ENCODE measurements around the gene MDM4. TPM values are rescaled to one million over a fixed set of nuclear protein-coding genes. Genes with fewer than 3 reads are reported as not detected.

Gene MDM4
- total RNA-seq (100 to 1,000 TPM; 107 to 278 (median 268) TPM), polyA plus RNA-seq (10 to 100 TPM; 19.1 to 21.1 TPM), total RNA-seq (358 reads per million, percentile 97 among the genes with 10 or more reads in this experiment)

DNA sequence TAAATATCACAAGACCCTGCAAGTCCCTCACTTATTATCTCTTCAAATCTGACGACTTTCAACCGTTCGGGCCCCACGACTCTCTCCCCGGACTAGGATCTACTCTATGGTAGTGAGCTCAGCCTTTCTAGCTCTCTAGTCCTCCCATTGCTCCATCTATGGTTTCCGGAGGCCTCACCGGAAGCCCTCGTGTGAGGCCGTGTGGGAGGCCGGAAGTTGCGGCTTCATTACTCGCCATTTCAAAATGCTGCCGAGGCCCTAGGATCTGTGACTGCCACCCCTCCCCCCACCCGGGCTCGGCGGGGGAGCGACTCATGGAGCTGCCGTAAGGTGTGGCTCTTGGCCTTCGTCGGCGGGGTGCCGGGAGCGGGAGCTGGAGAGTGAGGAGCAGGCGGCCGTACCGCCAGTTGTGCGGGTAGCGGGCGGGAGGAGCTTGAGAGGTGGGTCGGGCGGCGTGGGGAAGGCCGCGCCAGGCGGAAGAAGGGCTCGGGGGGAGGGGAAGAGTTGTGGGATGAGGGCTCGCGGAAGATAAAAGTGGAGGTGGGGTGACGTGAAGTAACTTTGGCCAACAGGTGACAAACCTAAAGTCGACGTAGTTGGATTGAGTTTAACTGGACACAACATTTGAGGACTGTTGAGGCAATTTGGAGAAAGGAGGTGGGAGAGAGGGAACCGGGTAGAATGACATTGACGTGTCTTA, at the start of gene MDM4:
Gene MDM4, plus strand, starts transcription at position 227 of the 700 bp plus-strand sequence. CDS start 9,113 bp downstream, outside the sequence.
- peaks cover 0 to 6% (median 0%) of the 10 kb centered on the region in 3 experiments for H3K36me3 ChIP-seq (ENCODE audit: control insufficient read depth in 2 of 3, insufficient read depth in 3 of 3, low read length in 3 of 3)
- Mint-ChIP-seq H3K27ac (peak within 1 kb of the TSS in 6 of 9 donors; percentile 68 to 98 (median 80)), H3K36me3 (peaks cover 0 to 25% (median 9%) of the 10 kb centered on the region in 5 donors), H3K27me3 (no peaks in the 10 kb centered on the region), H3K4me1 (peaks cover 32 to 78% (median 66%) of the 10 kb centered on the region in 7 donors), H3K9me3 (peaks cover 0 to 5% (median 0%) of the 10 kb centered on the region in 11 donors), H3K4me3 (peak within 1 kb of the TSS in 1 of 10 donors; percentile 87)
- H3K4me3 ChIP-seq (ENCODE audit: low read length), result peak within 1 kb of the TSS; percentile 91
- no peaks in the 10 kb centered on the region for H3K27me3 ChIP-seq (ENCODE audit: control insufficient read depth in 2 of 2, insufficient read depth in 2 of 2, low read length in 2 of 2)
- intact Hi-C loops (cut with micrococcal nuclease), result loop anchor here (1.0 to 10.0 kb wide), 17 partner anchors 9 to 1232 kb away; partner anchors contain the start of genes SNRPE (in 2 of the 2), DSTYK (in 1 of the 2), ELK4 (in 1 of the 2) and PIK3C2B (in 1 of the 2)
- H3K9me3 ChIP-seq (ENCODE audit: control insufficient read depth in 2 of 3, low read length in 3 of 3), result no peaks in the 10 kb centered on the region
- peak within 1 kb of the TSS; percentile 95 for H3K27ac ChIP-seq (ENCODE audit: low read depth, low read length)
- ATAC-seq (peak; percentile 87), DNase-seq (peak; percentile 86 to 94 (median 93))
- CTCF ChIA-PET, result interaction anchor here (0.6 to 3.3 kb wide), 14 partner anchors 10 to 230 kb away, joined by 3 to 14 read pairs (median 5); no protein-coding TSS in a partner anchor
- POLR2A ChIA-PET, result interaction anchor here (0.8 to 7.4 kb wide), 20 partner anchors 10 to 1226 kb away, joined by 3 to 190 read pairs (median 4); partner anchors contain the start of gene PIK3C2B
- peaks cover 64 to 67% of the 10 kb centered on the region in 2 donors for H3K4me1 ChIP-seq (ENCODE audit: control insufficient read depth in 2 of 2, insufficient read depth in 2 of 2, low read length in 2 of 2)

GRCh38 chr1:204466416-204467405, 49.5 kb upstream of the MDM4 start:
- Histone ChIP-seq H3K4me1 (ENCODE audit: control insufficient read depth in 2 of 2, insufficient read depth in 2 of 2, low read length in 2 of 2) (peaks cover 8 to 42% of the 10 kb centered on the region in 2 donors), H3K9me3 (ENCODE audit: control insufficient read depth in 2 of 3, low read length in 3 of 3) (no peaks in the 10 kb centered on the region), H3K4me3 (ENCODE audit: low read length) (no peak overlapping the region), H3K27me3 (ENCODE audit: control insufficient read depth in 2 of 2, insufficient read depth in 2 of 2, low read length in 2 of 2) (no peaks in the 10 kb centered on the region), H3K27ac (ENCODE audit: low read depth, low read length) (no peak overlapping the region), H3K36me3 (ENCODE audit: control insufficient read depth in 2 of 3, insufficient read depth in 3 of 3, low read length in 3 of 3) (peaks cover 4 to 22% (median 9%) of the 10 kb centered on the region in 3 experiments)
- H3K4me1 Mint-ChIP-seq, result peaks cover 36 to 48% (median 42%) of the 10 kb centered on the region in 7 donors
- intact Hi-C loops (cut with micrococcal nuclease), result no loop called here
- no peak for DNase-seq
- H3K36me3 Mint-ChIP-seq, result peaks cover 4 to 44% (median 14%) of the 10 kb centered on the region in 5 donors
- POLR2A ChIA-PET, result interaction anchor here (0.6 to 1.8 kb wide), 2 partner anchors 15 to 1349 kb away, joined by 3 to 7 read pairs; no protein-coding TSS in a partner anchor
- H3K4me3 Mint-ChIP-seq, result no peak overlapping the region
- H3K27ac Mint-ChIP-seq, result peak overlapping the region in 1 of 9 donors; percentile 55
- CTCF ChIA-PET, result interaction anchor here (0.9 to 1.4 kb wide), 3 partner anchors 20 to 27 kb away, joined by 3 read pairs; no protein-coding TSS in a partner anchor
- H3K9me3 Mint-ChIP-seq, result peaks cover 0 to 1% (median 0%) of the 10 kb centered on the region in 11 donors
- H3K27me3 Mint-ChIP-seq, result no peaks in the 10 kb centered on the region
- ATAC-seq, result no peak

DNA sequence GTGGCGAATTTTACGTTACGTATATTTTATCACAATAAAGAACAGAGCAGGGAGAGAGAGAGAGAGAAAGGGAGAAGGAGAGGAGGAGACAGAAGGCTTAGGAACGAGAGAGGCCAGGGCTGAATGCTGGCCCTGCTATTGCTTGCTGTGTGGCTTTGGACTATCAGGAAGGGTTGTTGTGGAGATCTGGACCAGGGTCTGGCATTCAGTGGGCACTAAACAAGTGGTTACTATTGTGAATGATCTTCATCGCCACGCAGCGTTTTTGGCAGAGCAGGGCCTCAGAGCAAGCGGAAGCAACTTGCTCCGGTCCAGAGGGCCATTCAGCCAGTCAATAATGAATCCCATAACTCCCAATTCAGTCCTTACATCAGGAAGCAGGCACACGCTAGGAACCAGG, 48.0 kb upstream of the MDM4 start:
- Mint-ChIP-seq H3K4me3 (no peak overlapping the region), H3K27ac (peak overlapping the region in 2 of 9 donors; percentile 32 to 38), H3K36me3 (peaks cover 4 to 44% (median 17%) of the 10 kb centered on the region in 5 donors), H3K27me3 (no peaks in the 10 kb centered on the region), H3K9me3 (peaks cover 0 to 1% (median 0%) of the 10 kb centered on the region in 11 donors), H3K4me1 (peaks cover 21 to 37% (median 27%) of the 10 kb centered on the region in 7 donors)
- ChIA-PET CTCF (no interaction called here), POLR2A (no interaction called here)
- Histone ChIP-seq H3K9me3 (ENCODE audit: control insufficient read depth in 2 of 3, low read length in 3 of 3) (no peaks in the 10 kb centered on the region), H3K27ac (ENCODE audit: low read depth, low read length) (no peak overlapping the region), H3K36me3 (ENCODE audit: control insufficient read depth in 2 of 3, insufficient read depth in 3 of 3, low read length in 3 of 3) (peaks cover 4 to 22% (median 9%) of the 10 kb centered on the region in 3 experiments), H3K4me3 (ENCODE audit: low read length) (no peak overlapping the region), H3K4me1 (ENCODE audit: control insufficient read depth in 2 of 2, insufficient read depth in 2 of 2, low read length in 2 of 2) (peaks cover 0 to 27% of the 10 kb centered on the region in 2 donors), H3K27me3 (ENCODE audit: control insufficient read depth in 2 of 2, insufficient read depth in 2 of 2, low read length in 2 of 2) (no peaks in the 10 kb centered on the region)
- DNase-seq (no peak), ATAC-seq (no peak)
- intact Hi-C loops (cut with micrococcal nuclease), result no loop called here

DNA sequence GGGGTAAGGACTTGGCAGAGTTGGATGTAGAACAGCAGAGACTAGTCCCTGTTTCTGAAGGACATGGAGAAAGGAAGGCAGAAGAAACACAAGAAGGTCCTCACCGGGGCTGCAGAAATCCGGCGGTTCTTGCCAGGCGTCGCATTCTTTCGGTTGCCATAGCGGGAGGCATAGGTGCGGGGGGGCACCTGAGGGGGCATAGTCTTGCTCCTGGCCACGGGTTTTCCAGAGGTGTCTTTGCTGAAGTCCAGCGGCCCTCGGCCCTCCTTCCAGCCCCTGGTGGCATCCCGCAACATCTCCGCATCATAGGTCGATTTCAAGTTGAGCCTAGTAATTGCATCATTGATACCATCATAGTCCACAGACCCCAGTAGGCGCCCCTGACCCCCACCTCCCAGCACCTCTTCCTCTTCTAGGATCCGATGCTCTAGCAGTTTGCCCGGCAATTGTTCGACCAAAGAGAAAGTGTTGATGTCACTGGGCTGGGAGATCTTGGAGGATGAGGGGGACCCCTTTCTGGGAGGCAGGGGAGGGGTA, 47.4 kb upstream of the MDM4 start:
- H3K9me3 Mint-ChIP-seq, result peaks cover 0 to 1% (median 0%) of the 10 kb centered on the region in 11 donors
- no peaks in the 10 kb centered on the region for H3K27me3 Mint-ChIP-seq
- H3K36me3 Mint-ChIP-seq, result peaks cover 4 to 44% (median 17%) of the 10 kb centered on the region in 5 donors
- peaks cover 16 to 35% (median 22%) of the 10 kb centered on the region in 7 donors for H3K4me1 Mint-ChIP-seq
- H3K27ac Mint-ChIP-seq, result no peak overlapping the region
- peaks cover 4 to 22% (median 9%) of the 10 kb centered on the region in 3 experiments for H3K36me3 ChIP-seq (ENCODE audit: control insufficient read depth in 2 of 3, insufficient read depth in 3 of 3, low read length in 3 of 3)
- H3K27ac ChIP-seq (ENCODE audit: low read depth, low read length), result no peak overlapping the region
- intact Hi-C loops (cut with micrococcal nuclease), result no loop called here
- no peak overlapping the region for H3K4me3 ChIP-seq (ENCODE audit: low read length)
- CTCF ChIA-PET, result no interaction called here
- H3K4me1 ChIP-seq (ENCODE audit: control insufficient read depth in 2 of 2, insufficient read depth in 2 of 2, low read length in 2 of 2), result peaks cover 0 to 23% of the 10 kb centered on the region in 2 donors
- H3K9me3 ChIP-seq (ENCODE audit: control insufficient read depth in 2 of 3, low read length in 3 of 3), result no peaks in the 10 kb centered on the region
- POLR2A ChIA-PET, result no interaction called here
- no peak overlapping the region for H3K4me3 Mint-ChIP-seq
- DNase-seq (no peak), ATAC-seq (no peak)
- H3K27me3 ChIP-seq (ENCODE audit: control insufficient read depth in 2 of 2, insufficient read depth in 2 of 2, low read length in 2 of 2), result no peaks in the 10 kb centered on the region

- H3K36me3 ChIP-seq (ENCODE audit: control insufficient read depth in 2 of 3, insufficient read depth in 3 of 3, low read length in 3 of 3), result peaks cover 4 to 22% (median 9%) of the 10 kb centered on the region in 3 experiments
- ChIA-PET CTCF (no interaction called here), POLR2A (no interaction called here)
- no peak overlapping the region for H3K4me3 ChIP-seq (ENCODE audit: low read length)
- DNase-seq, result no peak
- peaks cover 0 to 18% of the 10 kb centered on the region in 2 donors for H3K4me1 ChIP-seq (ENCODE audit: control insufficient read depth in 2 of 2, insufficient read depth in 2 of 2, low read length in 2 of 2)
- peak overlapping the region in 1 of 9 donors; percentile 62 for H3K27ac Mint-ChIP-seq
- peaks cover 0 to 1% (median 0%) of the 10 kb centered on the region in 11 donors for H3K9me3 Mint-ChIP-seq
- H3K4me1 Mint-ChIP-seq, result peaks cover 11 to 35% (median 20%) of the 10 kb centered on the region in 7 donors
- intact Hi-C loops (cut with micrococcal nuclease), result no loop called here
- peaks cover 4 to 40% (median 18%) of the 10 kb centered on the region in 5 donors for H3K36me3 Mint-ChIP-seq
- H3K27me3 Mint-ChIP-seq, result no peaks in the 10 kb centered on the region
- no peaks in the 10 kb centered on the region for H3K27me3 ChIP-seq (ENCODE audit: control insufficient read depth in 2 of 2, insufficient read depth in 2 of 2, low read length in 2 of 2)
- no peak overlapping the region for H3K27ac ChIP-seq (ENCODE audit: low read depth, low read length)
- no peaks in the 10 kb centered on the region for H3K9me3 ChIP-seq (ENCODE audit: control insufficient read depth in 2 of 3, low read length in 3 of 3)
- no peak for ATAC-seq
- no peak overlapping the region for H3K4me3 Mint-ChIP-seq
Observed at GRCh38 chr1:204469304-204469703, 46.9 kb upstream of the MDM4 start.

Data from naive thymus-derived CD4-positive, alpha-beta T cell (primary cell).